Right cardiac atrium (tissue), 5 donors: Measurements from ENCODE around the gene GPALPP1. TPM values are rescaled to one million over a fixed set of nuclear protein-coding genes. Genes with fewer than 3 reads are reported as not detected.
"Not testable (repeated sequence)": the region's sequence is repeated elsewhere in the genome, so short reads cannot be mapped to it uniquely, and the experiment has no call there.

Experiments
- ATAC-seq, 2 donors: fragments of 200-7000 bp; cut with Tn5 transposase; one replicate each; pipeline versions ENCODE4 v1.8.0 to v1.9.1; 2020; ENCODE audit warnings: moderate library complexity in 2 of 2, mild to moderate bottlenecking in 1 of 2
- DNase-seq, 3 donors: peaks; one replicate each; pipeline ENCODE4 v3.0.0-alpha.2; 2020
- H3K27ac ChIP-seq: one replicate; pipeline ENCODE4 v1.5.1; 2013; ENCODE audit warnings: mild to moderate bottlenecking, low read length, control low read depth, moderate library complexity
- H3K27me3 ChIP-seq: one replicate; pipeline ENCODE4 v1.6.1; 2013; ENCODE audit not compliant: control insufficient read depth, insufficient read depth
- H3K4me1 ChIP-seq: one replicate; pipeline ENCODE4 v1.6.1; 2013; ENCODE audit warnings: low read length; ENCODE audit not compliant: control insufficient read depth, insufficient read depth
- H3K4me3 ChIP-seq: one replicate; pipeline ENCODE4 v1.5.1; 2013; ENCODE audit warnings: low read length, control low read depth
- H3K9me3 ChIP-seq: one replicate; pipeline ENCODE4 v1.6.1; 2013; ENCODE audit warnings: low read length; ENCODE audit not compliant: control insufficient read depth
- WGBS: extraction: QIAGEN DNeasy Blood & Tissue Kit; methylation state at CpG from one replicate; pipeline ENCODE4 v1.1.7; 2013; 5-methylcytosine and 5-hydroxymethylcytosine counted together
- intact Hi-C, 4 donors: fragments of 100-400 bp; cut with DNase I; formaldehyde crosslinking; loops; one replicate each; pipeline versions ENCODE4 v1.11.0 to v1.14.0; 2022 to 2023
- long read RNA-seq, 4 donors: library from polyadenylated mRNA; unstranded; transcript quantifications; one replicate each; pipeline ENCODE4 v2.0.0, GENCODE V29; 2020 to 2021
- polyA plus RNA-seq: library from polyadenylated mRNA; stranded (reverse); fragments of 200-250 nt; gene quantifications from one replicate; pipeline ENCODE4 v1.2.3, GENCODE V29; 2013
- total RNA-seq, 4 donors: library from RNA; stranded (reverse); fragmentation: NEBNext Ultra II Directional; extraction: Animal tissue kit (Norgen Biotek cat#: 25700); gene quantifications; one replicate each; pipeline ENCODE4 v1.2.1, GENCODE V29; 2021
- donor health status: healthy with polysubstance abuse.
- donor health status: DM: no; HTN: yes; CAD: no.
- donor health status: DM: no; HTN: no; CAD: no.
- donor health status: DM: no; HTN: yes; CAD: no; lungs with severe emphysema.
- donor health status: DM: yes; HTN: yes; CAD: no.

The GPALPP1 gene, protein sequence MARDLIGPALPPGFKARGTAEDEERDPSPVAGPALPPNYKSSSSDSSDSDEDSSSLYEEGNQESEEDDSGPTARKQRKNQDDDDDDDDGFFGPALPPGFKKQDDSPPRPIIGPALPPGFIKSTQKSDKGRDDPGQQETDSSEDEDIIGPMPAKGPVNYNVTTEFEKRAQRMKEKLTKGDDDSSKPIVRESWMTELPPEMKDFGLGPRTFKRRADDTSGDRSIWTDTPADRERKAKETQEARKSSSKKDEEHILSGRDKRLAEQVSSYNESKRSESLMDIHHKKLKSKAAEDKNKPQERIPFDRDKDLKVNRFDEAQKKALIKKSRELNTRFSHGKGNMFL
- total RNA-seq: 10 to 100 TPM; 13.9 to 18.4 (median 16.3) TPM
- 8.2 TPM for polyA plus RNA-seq
- long read RNA-seq, donor 1, partial matches to known transcripts: 3 of 11 reads
- long read RNA-seq, donor 1, other reads (novel, unspliced or antisense): 4 of 11 reads
- long read RNA-seq, donor 2: 0 reads
- long read RNA-seq, donor 3, transcript GPALPP1-203 (8 exons, 1,393 nt): major isoform, 6 of 25 reads
- long read RNA-seq, donor 3, partial matches to known transcripts: 13 of 25 reads
- long read RNA-seq, donor 3, other reads (novel, unspliced or antisense): 4 of 25 reads
- long read RNA-seq, donor 4, partial matches to known transcripts: 4 of 8 reads
- long read RNA-seq, donor 4, other reads (novel, unspliced or antisense): 4 of 8 reads

DNA sequence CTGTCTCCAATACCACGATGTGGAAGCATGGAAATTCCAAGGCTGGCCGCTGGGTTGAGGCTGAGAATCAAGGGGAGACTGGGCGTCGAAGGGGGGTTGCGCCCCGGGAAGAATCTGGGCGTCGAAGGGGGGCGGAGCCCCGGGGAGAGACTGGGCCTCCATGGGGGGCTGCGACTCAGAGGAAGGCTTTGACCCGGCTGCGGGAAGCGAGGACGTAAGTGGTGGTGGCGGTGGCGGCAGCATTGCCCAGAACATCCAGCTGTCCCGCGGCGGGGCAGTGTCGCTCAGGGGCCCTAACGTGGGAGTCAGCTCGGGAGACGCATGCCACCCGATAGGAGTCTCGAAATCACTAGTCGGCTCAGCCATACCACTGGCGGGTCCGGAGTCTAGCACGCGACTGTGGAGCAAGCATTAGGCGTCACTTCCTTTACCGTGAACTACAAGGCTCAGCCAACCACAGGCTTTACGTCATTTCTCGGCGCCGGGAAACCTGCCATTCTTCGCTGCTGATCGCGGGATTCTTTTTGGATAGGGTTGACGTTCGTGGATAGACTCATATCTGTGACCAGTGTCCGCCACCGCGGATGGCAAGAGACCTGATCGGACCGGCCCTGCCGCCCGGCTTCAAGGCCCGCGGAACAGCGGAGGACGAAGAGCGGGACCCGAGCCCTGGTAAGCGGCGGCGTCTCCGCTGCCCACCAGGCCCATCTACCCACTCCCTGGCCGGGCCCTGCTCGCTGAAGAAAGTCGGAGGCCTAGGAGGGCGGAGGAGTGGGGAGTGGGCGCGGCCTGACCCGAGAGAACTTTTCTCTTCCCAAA, at the start of gene GPALPP1, which contains the start of gene NUFIP1:
TSS of gene GPALPP1 (plus strand) at position 468 of the 819 bp plus-strand sequence. CDS start at position 585, 117 bp downstream.
TSS of gene NUFIP1 (minus strand) at position 401 of the 819 bp plus-strand sequence. CDS start at position 366, 35 bp downstream.
- intact Hi-C loops: no loop called here
- under 1% methylated on average over 66 of the region's 66 CpGs for WGBS
- peak; percentile 93 to 96 (median 95) for DNase-seq
- H3K27ac ChIP-seq: peak within 1 kb of the TSS; percentile 50
- peak; percentile 98 for ATAC-seq
- H3K27me3 ChIP-seq: no peaks in the 10 kb centered on the region
- peak within 1 kb of the TSS; percentile 76 for H3K4me3 ChIP-seq
- H3K9me3 ChIP-seq: no peaks in the 10 kb centered on the region
- H3K4me1 ChIP-seq: no peaks in the 10 kb centered on the region

DNA sequence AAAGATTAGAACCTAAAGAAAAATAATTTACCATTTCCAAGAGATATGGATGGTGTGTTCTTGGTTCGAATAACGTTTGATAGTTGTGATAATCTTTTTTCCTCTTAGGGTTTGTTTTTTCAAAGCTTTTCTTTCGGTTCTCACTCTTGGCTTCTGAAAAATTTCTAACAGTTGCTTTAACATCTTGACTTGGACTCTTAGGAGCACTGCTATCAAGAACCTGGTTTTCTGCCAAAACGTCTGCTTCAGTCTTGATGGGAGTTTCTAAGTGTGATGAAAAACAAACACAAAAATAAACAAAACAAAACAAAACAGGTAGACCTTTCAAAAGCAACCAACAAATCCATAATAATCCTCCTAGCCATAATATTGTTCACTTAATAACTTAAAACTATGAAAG, 45.9 kb upstream of the GPALPP1 start:
- DNase-seq, H3K4me1 ChIP-seq, ATAC-seq, H3K27me3 ChIP-seq, H3K27ac ChIP-seq, H3K4me3 ChIP-seq, H3K9me3 ChIP-seq, intact Hi-C loops: not testable (repeated sequence)
- WGBS: 31% methylated on average over 4 of the region's 4 CpGs

DNA sequence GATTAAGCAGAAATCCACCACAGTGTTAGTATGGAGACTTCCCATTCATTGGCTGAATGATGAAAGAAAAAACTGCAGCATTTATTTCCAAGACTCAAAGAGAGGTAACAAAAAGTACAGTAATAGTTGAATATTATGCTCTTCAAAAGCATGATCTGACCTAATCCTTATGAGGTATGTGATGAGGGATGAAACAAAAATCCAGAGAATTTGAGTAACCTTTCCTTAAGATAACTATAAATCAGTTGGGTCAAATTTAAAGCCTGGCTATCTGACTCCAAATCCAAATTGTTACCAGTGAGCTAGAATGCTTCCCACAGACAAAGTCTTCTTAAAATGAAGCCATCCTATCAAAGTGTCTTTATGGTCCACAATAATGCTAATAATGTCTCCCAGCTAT, 38.2 kb upstream of the GPALPP1 start:
- Histone ChIP-seq H3K4me1 (no peaks in the 10 kb centered on the region), H3K9me3 (no peaks in the 10 kb centered on the region), H3K4me3 (no peak overlapping the region), H3K27me3 (no peaks in the 10 kb centered on the region), H3K27ac (no peak overlapping the region)
- DNase-seq (no peak), ATAC-seq (no peak)
- intact Hi-C loops: no loop called here

DNA sequence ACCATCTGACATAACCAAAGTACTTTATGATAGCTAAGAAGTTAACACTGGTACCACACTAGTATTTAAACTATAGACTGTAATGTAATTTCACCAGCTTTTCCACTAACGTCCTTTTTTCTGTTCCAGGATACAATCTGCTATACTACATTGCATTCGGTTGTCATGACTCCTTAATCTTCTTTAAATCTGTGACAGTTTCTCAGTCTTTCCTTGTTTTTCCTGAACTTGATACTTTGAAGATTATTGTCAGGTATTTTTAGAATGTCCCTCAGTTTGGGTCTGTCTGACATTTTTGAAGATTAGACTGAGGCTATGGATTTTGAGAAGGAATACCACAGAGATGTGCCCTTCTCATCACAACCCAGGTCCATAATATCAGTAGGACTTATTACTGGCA, 36.7 kb upstream of the GPALPP1 start:
- no peak overlapping the region for H3K27ac ChIP-seq
- intact Hi-C loops: no loop called here
- H3K4me3 ChIP-seq: no peak overlapping the region
- H3K27me3 ChIP-seq: no peaks in the 10 kb centered on the region
- no peak for DNase-seq
- no peaks in the 10 kb centered on the region for H3K9me3 ChIP-seq
- 82% methylated on average over 2 of the region's 2 CpGs for WGBS
- no peaks in the 10 kb centered on the region for H3K4me1 ChIP-seq
- no peak for ATAC-seq

DNA sequence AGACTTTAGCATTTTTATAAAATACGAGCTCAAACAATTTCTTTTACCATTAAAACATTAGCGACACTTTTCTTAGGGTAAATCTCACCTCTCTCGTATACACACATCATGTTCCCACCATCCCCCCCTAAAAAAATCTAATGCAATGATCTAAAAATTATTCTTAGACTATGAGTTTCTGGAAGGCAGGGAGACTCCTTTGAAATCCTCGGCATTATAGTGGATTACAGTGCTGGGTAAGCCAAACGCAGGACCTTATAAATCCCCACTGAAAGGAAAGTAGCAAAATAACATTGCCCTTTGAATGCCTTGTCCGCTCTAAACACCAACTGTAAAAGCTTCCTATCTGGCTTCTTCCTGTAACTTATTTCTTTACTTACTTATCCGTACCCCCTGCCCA, 35.1 kb upstream of the GPALPP1 start:
- no peaks in the 10 kb centered on the region for H3K4me1 ChIP-seq
- ATAC-seq: no peak
- no peaks in the 10 kb centered on the region for H3K27me3 ChIP-seq
- H3K9me3 ChIP-seq: no peaks in the 10 kb centered on the region
- no peak overlapping the region for H3K27ac ChIP-seq
- H3K4me3 ChIP-seq: no peak overlapping the region
- intact Hi-C loops: no loop called here
- WGBS: 96% methylated on average over 7 of the region's 7 CpGs
- DNase-seq: no peak

DNA sequence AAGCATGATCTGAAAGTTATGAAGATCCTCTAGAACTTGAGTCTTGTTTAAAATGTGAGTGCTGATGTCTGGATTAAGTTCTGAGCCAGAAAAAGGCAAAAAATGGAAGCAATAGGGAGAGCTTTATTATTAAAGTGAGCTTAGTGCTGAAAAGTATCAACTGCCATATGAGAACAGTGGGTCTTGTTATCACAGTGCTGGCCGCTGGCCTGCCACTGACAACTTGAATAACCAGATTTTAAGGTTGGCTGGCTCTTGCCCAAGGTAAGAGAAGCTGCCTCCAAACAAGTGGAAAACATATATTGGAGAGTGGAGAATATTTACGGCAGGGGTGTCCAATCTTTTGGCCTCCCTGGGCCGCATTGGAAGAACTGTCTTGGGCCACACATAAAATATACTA, 33.9 kb upstream of the GPALPP1 start:
- DNase-seq (peak in 2 of 3 donors; percentile 46 to 68), ATAC-seq (peak in 1 of 2 donors; percentile 29)
- 68% methylated on average over 3 of the region's 3 CpGs for WGBS
- H3K4me3 ChIP-seq: no peak overlapping the region
- H3K27me3 ChIP-seq: no peaks in the 10 kb centered on the region
- intact Hi-C loops: no loop called here
- no peaks in the 10 kb centered on the region for H3K4me1 ChIP-seq
- H3K27ac ChIP-seq: peak overlapping the region; percentile 37
- no peaks in the 10 kb centered on the region for H3K9me3 ChIP-seq

DNA sequence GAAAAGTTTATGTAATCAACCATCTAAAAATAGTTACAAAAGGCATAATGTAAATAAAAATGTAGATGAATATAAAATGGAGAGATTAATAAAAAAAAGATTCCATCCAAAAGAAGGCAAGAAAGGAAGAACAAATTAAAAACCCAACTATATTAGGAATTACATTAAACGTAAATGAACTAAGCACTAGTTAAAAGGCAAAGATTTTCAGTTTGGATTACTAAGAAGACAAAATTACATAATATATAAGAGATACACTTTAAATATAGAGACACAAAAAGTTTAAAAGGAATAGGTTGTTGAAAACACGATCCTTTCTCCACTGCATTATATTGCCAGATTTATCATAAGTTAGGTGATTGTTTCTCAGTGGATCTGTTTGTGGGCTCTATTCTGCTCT, 27.3 kb upstream of the GPALPP1 start:
- 98% methylated on average over 2 of the region's 2 CpGs for WGBS
- Histone ChIP-seq H3K4me1 (no peaks in the 10 kb centered on the region), H3K27ac (no peak overlapping the region), H3K4me3 (no peak overlapping the region), H3K9me3 (no peaks in the 10 kb centered on the region), H3K27me3 (no peaks in the 10 kb centered on the region)
- intact Hi-C loops: no loop called here
- ATAC-seq (no peak), DNase-seq (no peak)

DNA sequence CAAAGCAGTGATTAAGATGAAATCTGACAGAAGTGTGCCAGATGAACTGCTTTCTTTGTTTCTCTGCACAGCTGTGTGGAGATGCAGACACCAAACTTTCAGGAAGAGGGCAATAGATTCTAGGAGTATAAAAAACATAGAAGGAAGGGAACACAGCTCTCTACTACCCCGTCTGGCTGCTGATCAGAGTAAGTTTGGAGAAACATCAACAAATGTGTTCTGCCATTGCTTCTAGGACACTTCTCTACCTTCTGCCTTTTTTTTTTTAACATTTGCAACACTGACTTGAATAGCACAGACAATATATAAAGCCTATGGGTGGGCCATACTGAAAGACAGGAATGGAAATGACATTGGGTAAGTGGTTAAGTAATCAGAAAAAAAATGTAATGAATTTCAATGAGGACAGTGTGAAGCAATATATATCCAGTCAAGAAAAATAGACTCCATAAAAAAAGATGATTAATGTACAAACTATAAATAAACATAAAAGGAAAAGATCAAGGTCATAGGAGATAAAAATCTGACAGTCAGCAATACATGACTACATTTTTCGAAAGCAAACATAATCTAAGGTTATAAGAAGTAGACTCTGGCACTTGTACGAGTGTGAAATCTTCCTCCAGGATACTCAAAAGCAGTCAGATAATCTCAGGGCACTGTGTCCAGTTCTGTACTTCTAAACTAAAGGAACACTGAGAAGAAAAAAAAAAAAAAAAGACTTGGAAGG, 21.5 kb upstream of the GPALPP1 start:
- Histone ChIP-seq H3K4me3 (no peak overlapping the region), H3K9me3 (no peaks in the 10 kb centered on the region), H3K4me1 (no peaks in the 10 kb centered on the region), H3K27me3 (no peaks in the 10 kb centered on the region), H3K27ac (no peak overlapping the region)
- 44% methylated on average over 3 of the region's 3 CpGs for WGBS
- DNase-seq (no peak), ATAC-seq (peak; percentile 11 to 40)
- intact Hi-C loops: loop anchor here in 1 of 4 donors (5.0 kb wide), 1 partner anchor 481 kb away; no protein-coding TSS in a partner anchor

DNA sequence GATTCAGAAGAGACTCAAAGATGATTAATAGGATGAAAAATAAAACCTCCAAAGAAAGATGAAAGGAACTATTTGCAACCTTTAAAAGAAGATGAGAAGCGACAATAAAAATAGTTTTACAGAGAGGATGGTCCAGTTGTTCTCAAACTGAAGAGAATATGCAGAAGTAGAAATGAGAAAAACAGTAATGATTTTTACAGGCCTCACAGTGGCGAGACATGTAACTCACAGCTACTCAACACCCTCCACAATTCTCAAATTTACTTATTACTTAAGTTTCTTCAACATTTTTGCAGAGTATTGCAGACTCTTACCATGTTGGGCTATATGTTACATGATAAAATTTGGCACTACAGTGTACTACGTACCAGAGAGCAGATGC, 20.9 kb upstream of the GPALPP1 start:
- no peak overlapping the region for H3K4me3 ChIP-seq
- no peak for ATAC-seq
- no peak for DNase-seq
- H3K27ac ChIP-seq: no peak overlapping the region
- no peaks in the 10 kb centered on the region for H3K9me3 ChIP-seq
- H3K4me1 ChIP-seq: no peaks in the 10 kb centered on the region
- no peaks in the 10 kb centered on the region for H3K27me3 ChIP-seq
- intact Hi-C loops: loop anchor here in 1 of 4 donors (5.0 kb wide), 1 partner anchor 481 kb away; no protein-coding TSS in a partner anchor
- WGBS: 90% methylated on average over 3 of the region's 3 CpGs
